Choroid plexus epithelial cell (primary cell): ENCODE measurements around the gene TMEM39A.

Experiments
- DNase-seq: peaks from one replicate; pipeline ENCODE4 v3.0.0-alpha.2; 2010; ENCODE audit warnings: low read depth
- H3K4me3 ChIP-seq: 2 replicates; pipeline ENCODE4 v1.5.1; 2011; ENCODE audit warnings: low read depth, mild to moderate bottlenecking, control low read depth, low read length, moderate library complexity
- CTCF ChIP-seq: conservative IDR thresholded peaks from 2 replicates; pipeline ENCODE4 v1.5.1; 2011; ENCODE audit warnings: low read depth, mild to moderate bottlenecking, control low read depth, inconsistent platforms, low read length, moderate library complexity

TMEM39A gene

GRCh38 chr3:119380697-119381096, 82.7 kb downstream of the TMEM39A start:
- peak; percentile 22 for DNase-seq

More at GRCh38 chr3:119380697-119381096, 82.7 kb downstream of the TMEM39A start:
- H3K4me3 ChIP-seq: no peak overlapping the region
- peak; percentile 20 for TF ChIP-seq CTCF
